Measurements from ENCODE around the gene PDGFD.

Gene PDGFD

GRCh38 chr11:104061853-104062521 is 102.0 kb downstream of the PDGFD start:
- no peak for DNase-seq
- Histone ChIP-seq H2AFZ (ENCODE audit: low read depth, low read length) (no peak overlapping the region), H3K4me3 (ENCODE audit: low read depth in 1 of 2, low read length in 2 of 2) (no peak overlapping the region), H4K20me1 (ENCODE audit: insufficient read depth, low read length) (no peaks in the 10 kb centered on the region), H3K36me3 (ENCODE audit: insufficient read depth, low read length) (no peaks in the 10 kb centered on the region), H3K9me3 (ENCODE audit: insufficient read depth, low read length, severe bottlenecking) (no peaks in the 10 kb centered on the region), H3K27me3 (ENCODE audit: insufficient read depth, low read length, poor library complexity) (no peaks in the 10 kb centered on the region), H3K27ac (ENCODE audit: low read length) (no peak overlapping the region), H3K4me1 (ENCODE audit: insufficient read depth, low read length) (no peaks in the 10 kb centered on the region), H3K79me2 (ENCODE audit: insufficient read depth, low read length) (no peaks in the 10 kb centered on the region), H3K9ac (ENCODE audit: low read depth, low read length) (no peak overlapping the region), H3K4me2 (ENCODE audit: insufficient read depth, low read length) (no peak overlapping the region)
- no peak for TF ChIP-seq CTCF (IDR thresholded peaks at IDR 0.05; ENCODE audit: borderline replicate concordance, extremely low read depth, low read length, poor library complexity, severe bottlenecking)
- TF ChIP-seq EZH2 (IDR thresholded peaks at IDR 0.05; ENCODE audit: borderline replicate concordance, low read depth, low read length, severe bottlenecking), result no peak
- no peak for ATAC-seq (ENCODE audit: insufficient read depth, low read depth)

GRCh38 chr11:104060820-104061219 is 103.1 kb downstream of the PDGFD start:
- Histone ChIP-seq H3K4me2 (ENCODE audit: insufficient read depth, low read length) (no peak overlapping the region), H3K9ac (ENCODE audit: low read depth, low read length) (no peak overlapping the region), H4K20me1 (ENCODE audit: insufficient read depth, low read length) (no peaks in the 10 kb centered on the region), H3K9me3 (ENCODE audit: insufficient read depth, low read length, severe bottlenecking) (no peaks in the 10 kb centered on the region), H3K4me1 (ENCODE audit: insufficient read depth, low read length) (no peaks in the 10 kb centered on the region), H3K27ac (ENCODE audit: low read length) (no peak overlapping the region), H3K36me3 (ENCODE audit: insufficient read depth, low read length) (no peaks in the 10 kb centered on the region), H3K27me3 (ENCODE audit: insufficient read depth, low read length, poor library complexity) (no peaks in the 10 kb centered on the region), H3K79me2 (ENCODE audit: insufficient read depth, low read length) (no peaks in the 10 kb centered on the region), H3K4me3 (ENCODE audit: low read depth in 1 of 2, low read length in 2 of 2) (no peak overlapping the region), H2AFZ (ENCODE audit: low read depth, low read length) (no peak overlapping the region)
- no peak for DNase-seq
- no peak for TF ChIP-seq CTCF (IDR thresholded peaks at IDR 0.05; ENCODE audit: borderline replicate concordance, extremely low read depth, low read length, poor library complexity, severe bottlenecking)
- no peak for TF ChIP-seq EZH2 (IDR thresholded peaks at IDR 0.05; ENCODE audit: borderline replicate concordance, low read depth, low read length, severe bottlenecking)
- no peak for ATAC-seq (ENCODE audit: insufficient read depth, low read depth)

- ATAC-seq (ENCODE audit: insufficient read depth, low read depth) (no peak), DNase-seq (no peak)
- TF ChIP-seq EZH2 (IDR thresholded peaks at IDR 0.05; ENCODE audit: borderline replicate concordance, low read depth, low read length, severe bottlenecking) (no peak), CTCF (IDR thresholded peaks at IDR 0.05; ENCODE audit: borderline replicate concordance, extremely low read depth, low read length, poor library complexity, severe bottlenecking) (no peak)
- Histone ChIP-seq H3K36me3 (ENCODE audit: insufficient read depth, low read length) (no peaks in the 10 kb centered on the region), H3K79me2 (ENCODE audit: insufficient read depth, low read length) (no peaks in the 10 kb centered on the region), H2AFZ (ENCODE audit: low read depth, low read length) (no peak overlapping the region), H3K27ac (ENCODE audit: low read length) (no peak overlapping the region), H3K9ac (ENCODE audit: low read depth, low read length) (no peak overlapping the region), H3K4me1 (ENCODE audit: insufficient read depth, low read length) (no peaks in the 10 kb centered on the region), H3K27me3 (ENCODE audit: insufficient read depth, low read length, poor library complexity) (no peaks in the 10 kb centered on the region), H3K4me3 (ENCODE audit: low read depth in 1 of 2, low read length in 2 of 2) (no peak overlapping the region), H4K20me1 (ENCODE audit: insufficient read depth, low read length) (no peaks in the 10 kb centered on the region), H3K9me3 (ENCODE audit: insufficient read depth, low read length, severe bottlenecking) (no peaks in the 10 kb centered on the region), H3K4me2 (ENCODE audit: insufficient read depth, low read length) (no peak overlapping the region)
Measured at GRCh38 chr11:104060004-104060794, 103.7 kb downstream of the PDGFD start.
